HCT116 (cell line): ENCODE data around the gene KIAA1671. TPM values are rescaled to one million over a fixed set of nuclear protein-coding genes. Genes with fewer than 3 reads are reported as not detected.

Source experiments
- ATAC-seq: fragments of 200-7000 bp; cut with Tn5 transposase; 2 replicates; pipeline ENCODE4 v1.9.1; 2020; ENCODE audit warnings: mild to moderate bottlenecking, moderate library complexity
- BruUV-seq: library from RNA; stranded (reverse); fragments of 400-500 nt; replicated peaks from 2 replicates; lab custom pipeline; 2021; lab: Mats Ljungman, UMichigan
- CTCF ChIA-PET: fragments of 300-600 bp; sonication (Branson Sonifier 250); formaldehyde crosslinking; loops from one replicate; lab custom pipeline; 2021; ENCODE audit warnings: antibody characterized with exemption; lab: Charles Lee
- POLR2A ChIA-PET: fragments of 300-600, 350-600 bp; sonication (Branson Sonifier 250); formaldehyde crosslinking; loops from one replicate; lab custom pipeline; 2021; ENCODE audit warnings: antibody characterized with exemption; lab: Charles Lee
- RAD21 ChIA-PET, 2 experiments: fragments of 300-600 bp; sonication (Branson Sonifier 250); formaldehyde crosslinking; loops; one replicate each; lab custom pipeline; 2023; ENCODE audit warnings: low total read pairs in 2 of 2; ENCODE audit not compliant: uncharacterized antibody in 2 of 2, unreplicated experiment in 2 of 2, low non-redundant PET in 1 of 2; lab: Charles Lee
- DNase-seq: peaks from one replicate; pipeline ENCODE4 v3.0.0-alpha.2; 2010; ENCODE audit warnings: low read depth, low spot score
- H2AFZ ChIP-seq: fragments of 200-600 bp; shearing (Covaris generic), sonication (generic); 2 replicates; pipeline ENCODE4 v1.6.1; 2017; ENCODE audit warnings: low read depth, mixed run types, mixed read lengths, antibody characterized with exemption, low read length; ENCODE audit not compliant: poor library complexity, severe bottlenecking
- H3K27ac ChIP-seq: 2 replicates; pipeline ENCODE4 v1.5.1; 2012; ENCODE audit warnings: low read depth, low read length
- H3K27me3 ChIP-seq: fragments of 200-600 bp; sonication (generic); 2 replicates; pipeline ENCODE4 v1.6.1; 2016; ENCODE audit warnings: mixed run types, low read length, mixed read lengths; ENCODE audit not compliant: insufficient read depth
- H3K36me3 ChIP-seq, 2 experiments: fragments of 200-500 bp in 1 of 2; fragments of 200-600 bp in 1 of 2; sonication (Bioruptor generic) in 1 of 2; sonication (generic) in 1 of 2; 2 replicates each; pipeline versions ENCODE4 v1.5.1 to v1.6.1; 2014 to 2016; ENCODE audit warnings: low read length in 2 of 2, inconsistent platforms in 1 of 2, mixed read lengths in 1 of 2, mixed run types in 1 of 2; ENCODE audit not compliant: insufficient read depth in 2 of 2, control insufficient read depth in 1 of 2
- H3K4me1 ChIP-seq, 2 experiments: fragments of 200-600 bp in 1 of 2; sonication (generic) in 1 of 2; 2 replicates each; pipeline versions ENCODE4 v1.5.1 to v1.6.1; 2012 to 2017; ENCODE audit warnings: low read length in 2 of 2, inconsistent platforms in 1 of 2, mild to moderate bottlenecking in 1 of 2, mixed read lengths in 1 of 2, mixed run types in 1 of 2, moderate library complexity in 1 of 2; ENCODE audit not compliant: insufficient read depth in 2 of 2, control insufficient read depth in 1 of 2
- H3K4me2 ChIP-seq: fragments of 200-600 bp; sonication (generic); 2 replicates; pipeline ENCODE4 v1.6.1; 2017; ENCODE audit warnings: mixed run types, low read length, mixed read lengths
- H3K4me3 ChIP-seq, 2 experiments: fragments of 200-600 bp in 1 of 2; sonication (generic) in 1 of 2; replicated peaks in 1 of 2; 2 replicates each; pipeline ENCODE4 v1.5.1; 2011 to 2016; ENCODE audit warnings: low read length in 2 of 2, control low read depth in 1 of 2, low read depth in 1 of 2, mild to moderate bottlenecking in 1 of 2, mixed read lengths in 1 of 2, mixed run types in 1 of 2
- H3K79me2 ChIP-seq: fragments of 200-600 bp; sonication (generic); 2 replicates; pipeline ENCODE4 v1.6.1; 2017; ENCODE audit warnings: mild to moderate bottlenecking, mixed run types, low read length, moderate library complexity, mixed read lengths; ENCODE audit not compliant: insufficient read depth
- H3K9ac ChIP-seq: fragments of 200-600 bp; sonication (generic); 2 replicates; pipeline ENCODE4 v1.6.1; 2016; ENCODE audit warnings: low read length, mixed read lengths
- H3K9me2 ChIP-seq: fragments of 200-600 bp; sonication (generic), shearing (Covaris generic); 2 replicates; pipeline ENCODE4 v1.6.1; 2017; ENCODE audit warnings: mixed run types, mild to moderate bottlenecking, moderate library complexity; ENCODE audit not compliant: insufficient read depth
- H3K9me3 ChIP-seq, 2 experiments: fragments of 200-500 bp in 1 of 2; fragments of 200-600 bp in 1 of 2; sonication (Bioruptor generic) in 1 of 2; sonication (generic) in 1 of 2; 2 replicates each; pipeline ENCODE4 v1.6.1; 2014 to 2017; ENCODE audit warnings: low read length in 2 of 2, mixed read lengths in 2 of 2, inconsistent platforms in 1 of 2, low read depth in 1 of 2, mild to moderate bottlenecking in 1 of 2, mixed run types in 1 of 2, moderate library complexity in 1 of 2; ENCODE audit not compliant: control insufficient read depth in 1 of 2, insufficient read depth in 1 of 2
- H4K20me1 ChIP-seq: fragments of 200-600 bp; sonication (generic), shearing (Covaris generic); 2 replicates; pipeline ENCODE4 v1.6.1; 2017; ENCODE audit warnings: mixed run types, mild to moderate bottlenecking, moderate library complexity; ENCODE audit not compliant: insufficient read depth
- ATF3 ChIP-seq: IDR thresholded peaks from 2 replicates; pipeline ENCODE4 v1.6.1; 2012
- ELF1 ChIP-seq: IDR thresholded peaks from 2 replicates; pipeline ENCODE4 v1.6.1; 2012; ENCODE audit warnings: low read depth, borderline replicate concordance
- JUND ChIP-seq: IDR thresholded peaks from 2 replicates; pipeline ENCODE4 v1.6.1; 2012
- MAX ChIP-seq: IDR thresholded peaks from 2 replicates; pipeline ENCODE4 v1.6.1; 2012
- POLR2AphosphoS5 ChIP-seq: IDR thresholded peaks from 2 replicates; pipeline ENCODE4 v1.6.1; 2011; ENCODE audit warnings: mild to moderate bottlenecking, low read depth, low read length, moderate library complexity
- REST ChIP-seq: IDR thresholded peaks from 2 replicates; pipeline ENCODE4 v1.6.1; 2012; ENCODE audit warnings: low read depth
- SP1 ChIP-seq: IDR thresholded peaks from 2 replicates; pipeline ENCODE4 v1.6.1; 2012; ENCODE audit warnings: low read depth
- ZBTB33 ChIP-seq: IDR thresholded peaks from 2 replicates; pipeline ENCODE4 v1.6.1; 2011; ENCODE audit warnings: mild to moderate bottlenecking, low read length, moderate library complexity; ENCODE audit not compliant: insufficient replicate concordance; ENCODE audit errors: extremely low read depth
- ZFX ChIP-seq: fragments of 450-650 bp; IDR thresholded peaks from 2 replicates; pipeline ENCODE4 v1.6.1; 2017
- intact Hi-C: fragments of 100-400 bp; cut with micrococcal nuclease; formaldehyde crosslinking; loops from 2 replicates; pipeline ENCODE4 v1.10.0; 2022
- total RNA-seq: library from RNA; stranded (reverse); gene quantifications from one replicate; pipeline ENCODE4 v1.2.1, GENCODE V29; 2021; ENCODE audit not compliant: unreplicated experiment

KIAA1671 gene
- total RNA-seq, 1 experiment from 2014 or later, result 36.8 TPM

- no peak overlapping the region for H3K9ac ChIP-seq
- H3K9me2 ChIP-seq, result no peaks in the 10 kb centered on the region
- no peaks in the 10 kb centered on the region for H3K36me3 ChIP-seq
- TF ChIP-seq JUND, result no peak
- TF ChIP-seq ZFX, result no peak
- TF ChIP-seq MAX, result no peak
- TF ChIP-seq REST, result no peak
- no peak for TF ChIP-seq SP1
- TF ChIP-seq ZBTB33, result no peak
- TF ChIP-seq ATF3, result no peak
- no peak for TF ChIP-seq POLR2AphosphoS5
- TF ChIP-seq ELF1, result no peak
- TF ChIP-seq, all 23 proteins: peak for 0
- POLR2A ChIA-PET, result no interaction called here
- H4K20me1 ChIP-seq, result no peaks in the 10 kb centered on the region
- H2AFZ ChIP-seq, result no peak overlapping the region
- intact Hi-C loops, result no loop called here
- H3K4me3 ChIP-seq, result no peak overlapping the region
- H3K27ac ChIP-seq, result no peak overlapping the region
- no peaks in the 10 kb centered on the region for H3K4me1 ChIP-seq
- no peak for ATAC-seq
- CTCF ChIA-PET, result no interaction called here
- RAD21 ChIA-PET, result no interaction called here
- DNase-seq, result no peak
- no TSS peak for BruUV-seq
- H3K9me3 ChIP-seq, result peaks cover 0 to 11% of the 10 kb centered on the region in 2 experiments; a peak in 1 of 4 replicates
- no peaks in the 10 kb centered on the region; the same call in 1 of the 2 replicates for H3K79me2 ChIP-seq
- no peaks in the 10 kb centered on the region for H3K27me3 ChIP-seq
- no peak overlapping the region for H3K4me2 ChIP-seq
Measured at GRCh38 chr22:25136953-25137576, 184.5 kb downstream of the KIAA1671 start.
